T1000 (cell line): ENCODE data around the gene TAS1R2.
A peak's percentile ranks its signal among the peaks of the same experiment; 100 is the strongest.
"Not testable (repeated sequence)": the region's sequence is repeated elsewhere in the genome, so short reads cannot be mapped to it uniquely, and the experiment has no call there.

ENCODE experiments used
- DNase-seq: peaks from one replicate; lab custom pipeline; 2025; ENCODE audit warnings: mixed read lengths; lab: John Stamatoyannopoulos, UW

TAS1R2 gene

DNA sequence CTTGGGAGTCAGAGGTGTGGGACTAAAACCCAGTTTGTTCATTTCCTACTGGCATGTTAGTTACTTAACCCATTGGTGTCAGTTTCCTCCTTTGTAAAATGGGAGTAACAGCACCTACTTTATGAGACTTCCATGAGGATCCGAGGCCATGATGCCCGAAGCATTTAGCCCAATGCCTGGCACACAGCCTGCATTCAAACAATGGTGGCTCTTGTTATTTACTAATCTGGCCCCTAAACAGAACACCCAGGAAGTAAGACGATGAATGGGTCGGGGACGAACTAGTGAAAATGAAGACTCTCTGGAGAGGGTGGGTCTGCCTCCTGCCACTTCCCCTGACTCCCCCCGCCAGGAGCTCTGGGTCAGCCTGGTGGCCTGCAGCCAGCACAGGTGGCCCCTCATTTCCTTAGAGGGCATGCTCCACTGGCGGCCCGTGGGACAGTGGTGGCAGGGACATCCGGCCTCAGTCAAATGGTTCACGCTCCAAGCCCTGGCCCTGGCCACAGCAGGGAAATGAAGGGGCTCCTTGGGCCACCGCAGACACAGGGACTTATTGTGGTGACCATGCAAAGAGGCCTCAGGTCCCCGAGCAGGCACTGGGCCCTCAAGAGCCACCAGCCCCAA is 9.5 kb upstream of the TAS1R2 start:
- no peak for DNase-seq

DNA sequence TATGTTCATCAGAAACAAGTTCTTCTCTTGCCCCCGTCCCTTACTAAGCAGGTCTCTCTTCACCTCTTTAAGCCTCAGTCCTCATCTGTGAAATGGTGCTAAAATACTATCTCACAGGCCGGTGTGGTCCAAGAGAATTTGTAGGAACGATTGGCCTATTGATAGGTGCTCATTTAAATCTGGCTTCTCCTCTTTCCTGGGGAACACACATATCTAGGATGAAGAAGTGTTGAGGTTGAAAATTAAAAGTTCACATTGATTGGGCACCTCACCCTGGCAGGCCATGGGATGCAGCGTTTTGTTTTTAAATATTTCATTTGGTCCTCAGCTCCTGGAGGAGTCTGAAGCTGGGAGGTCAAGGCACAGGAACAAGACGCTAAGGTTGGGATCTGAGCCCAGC is 8.9 kb upstream of the TAS1R2 start:
- no peak for DNase-seq

DNA sequence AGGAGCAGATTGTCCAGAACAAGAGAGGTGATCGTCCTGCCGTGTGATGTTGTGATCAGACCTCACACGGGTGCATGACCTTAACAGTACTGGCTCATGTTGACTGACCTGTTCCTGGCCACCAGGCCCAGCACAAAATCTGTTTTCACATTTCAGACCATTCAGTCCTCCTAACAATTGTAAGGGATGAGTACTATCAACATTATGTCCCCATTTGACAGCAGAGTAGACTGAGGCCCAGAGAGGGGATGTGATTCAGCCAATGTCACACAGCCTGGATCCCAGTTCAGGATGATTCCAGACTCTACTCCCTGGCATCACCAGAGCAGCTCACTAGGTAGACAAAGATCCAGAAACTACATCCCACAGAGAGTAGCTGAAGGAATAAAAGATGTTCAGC is 7.4 kb upstream of the TAS1R2 start:
- no peak for DNase-seq

- no peak for DNase-seq
These were observed 6.9 kb upstream of the TAS1R2 start for GRCh38 chr1:18866314-18866713.

DNA sequence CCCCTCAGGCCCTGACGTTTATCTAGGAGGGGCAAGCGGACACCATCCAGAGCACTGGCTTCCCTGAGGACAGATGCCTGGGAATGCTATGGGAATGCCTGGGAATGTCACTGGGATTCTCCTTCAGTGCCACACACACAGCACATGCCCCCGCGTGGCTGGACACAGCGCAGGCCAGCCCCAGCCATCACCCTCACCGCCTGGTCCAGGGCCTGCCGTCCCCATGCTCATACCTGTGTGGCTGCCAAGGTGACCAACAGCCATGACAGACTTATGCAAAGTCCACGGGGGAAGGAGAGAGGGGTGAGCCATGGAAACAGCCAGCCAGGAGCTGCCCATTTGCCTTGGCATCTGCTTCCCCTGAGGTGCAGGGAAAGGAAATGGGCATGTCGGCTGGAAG is 5.7 kb upstream of the TAS1R2 start:
- no peak for DNase-seq

GRCh38 chr1:18861590-18861989 is 2.1 kb upstream of the TAS1R2 start:
- DNase-seq: no peak

DNA sequence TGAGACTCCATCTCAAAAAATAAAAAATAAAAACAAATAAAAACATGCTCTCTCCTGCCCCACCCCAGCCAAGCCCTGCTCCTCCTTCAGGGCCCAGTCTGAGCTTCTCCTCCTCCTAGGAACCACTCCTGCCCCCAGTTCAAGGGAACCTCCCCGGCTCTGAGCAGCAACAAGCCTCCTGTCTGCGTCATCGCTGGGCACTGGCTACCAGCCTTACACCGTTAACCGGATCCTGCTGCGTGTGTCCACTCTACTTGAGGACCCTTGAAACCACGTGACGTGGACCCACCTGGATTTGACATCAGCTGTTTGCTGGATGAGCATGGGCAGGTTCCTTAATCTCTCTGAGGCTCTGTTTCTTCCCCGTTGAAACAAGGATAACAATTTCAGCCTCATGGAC is 1.6 kb upstream of the TAS1R2 start:
- DNase-seq: no peak

DNA sequence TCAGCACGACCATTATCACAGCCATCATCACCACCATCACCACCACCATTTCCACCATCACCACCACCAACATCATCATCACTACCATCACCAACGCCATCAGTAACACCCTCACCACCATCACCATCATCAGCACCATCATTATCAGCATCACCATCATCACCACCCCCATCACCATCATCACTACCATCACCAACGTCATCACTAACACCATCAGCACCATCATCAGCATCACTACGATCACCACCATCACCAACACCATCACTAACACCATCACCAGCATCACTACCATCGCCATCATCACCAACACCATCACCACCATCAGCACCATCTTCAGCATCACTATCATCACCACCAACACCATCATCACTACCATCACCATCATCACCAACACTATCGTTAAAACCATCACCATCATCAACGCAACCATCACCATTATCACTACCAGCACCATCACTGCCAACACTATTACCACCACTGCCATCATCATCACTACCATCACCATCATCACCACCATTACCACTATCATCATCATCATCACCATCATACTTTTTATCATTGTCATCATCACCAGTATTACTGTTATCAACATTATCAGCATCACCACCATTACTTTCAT is 1.3 kb downstream of the TAS1R2 start:
- no peak for DNase-seq

DNA sequence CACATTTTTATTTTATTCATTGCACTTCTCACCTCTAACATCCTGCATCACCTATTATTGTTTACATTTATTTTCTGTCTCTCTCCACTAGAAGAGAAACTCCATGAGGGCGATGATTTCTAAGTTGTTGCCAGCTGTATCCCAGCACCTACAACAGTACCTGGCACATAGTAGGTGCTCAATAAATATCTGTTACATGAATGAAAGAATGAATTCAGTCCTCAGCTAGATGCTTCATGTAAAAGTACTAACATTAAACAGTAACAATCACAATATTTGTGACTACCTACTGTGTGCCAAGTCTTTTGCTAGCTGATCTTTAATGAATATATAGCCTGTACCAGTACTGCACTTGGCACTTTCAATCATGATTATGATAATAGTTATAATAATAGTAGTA is 3.0 kb downstream of the TAS1R2 start:
- no peak for DNase-seq

DNA sequence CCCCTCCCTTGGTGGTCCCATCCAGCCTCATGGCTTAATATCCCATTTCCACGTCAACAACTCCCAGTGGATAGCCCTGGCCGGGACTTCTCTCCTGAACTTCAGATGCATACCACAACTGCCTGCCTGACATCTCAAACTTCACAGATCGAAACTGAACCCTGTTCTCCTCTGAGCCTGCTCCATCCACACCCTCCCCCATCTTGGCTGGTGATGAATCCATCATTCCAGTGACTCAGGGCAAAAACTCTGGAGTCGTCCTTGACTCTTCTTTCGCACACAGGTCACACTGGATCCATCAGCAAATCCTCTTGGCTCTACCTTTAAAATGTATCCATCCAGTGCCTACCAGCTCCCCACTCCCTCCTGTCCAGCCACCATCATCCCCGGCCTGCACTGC is 3.9 kb downstream of the TAS1R2 start:
- DNase-seq: no peak

- no peak for DNase-seq
These were observed 5.0 kb downstream of the TAS1R2 start for GRCh38 chr1:18854331-18855025.

DNA sequence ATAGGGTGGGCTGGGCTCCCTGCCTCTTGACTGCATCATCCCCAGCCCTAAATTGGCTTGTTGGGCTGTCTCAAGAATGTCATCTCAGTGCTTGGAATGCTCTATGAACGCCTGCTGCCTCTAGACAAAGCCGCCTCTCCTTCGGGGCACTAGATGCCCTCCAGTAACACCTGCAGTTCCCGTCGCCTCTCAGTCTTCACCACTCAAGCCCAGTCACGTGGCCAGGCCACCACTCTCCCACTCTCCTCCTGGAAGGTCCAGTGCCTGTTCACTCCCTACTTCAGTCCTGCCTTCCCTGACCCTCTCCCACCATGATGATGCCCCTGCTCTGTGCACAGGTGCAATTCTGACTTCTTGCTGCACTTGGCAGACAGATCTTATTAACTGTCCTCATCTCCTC is 7.0 kb downstream of the TAS1R2 start:
- DNase-seq: no peak

GRCh38 chr1:18849261-18849711 is 10.2 kb downstream of the TAS1R2 start:
- DNase-seq: no peak

GRCh38 chr1:18847723-18848122 is 11.7 kb downstream of the TAS1R2 start:
- not testable (repeated sequence) for DNase-seq

- DNase-seq: no peak
These were observed 19.3 kb downstream of the TAS1R2 start for GRCh38 chr1:18840145-18840544.

GRCh38 chr1:18836654-18837053 is 22.8 kb downstream of the TAS1R2 start:
- DNase-seq: no peak

DNA sequence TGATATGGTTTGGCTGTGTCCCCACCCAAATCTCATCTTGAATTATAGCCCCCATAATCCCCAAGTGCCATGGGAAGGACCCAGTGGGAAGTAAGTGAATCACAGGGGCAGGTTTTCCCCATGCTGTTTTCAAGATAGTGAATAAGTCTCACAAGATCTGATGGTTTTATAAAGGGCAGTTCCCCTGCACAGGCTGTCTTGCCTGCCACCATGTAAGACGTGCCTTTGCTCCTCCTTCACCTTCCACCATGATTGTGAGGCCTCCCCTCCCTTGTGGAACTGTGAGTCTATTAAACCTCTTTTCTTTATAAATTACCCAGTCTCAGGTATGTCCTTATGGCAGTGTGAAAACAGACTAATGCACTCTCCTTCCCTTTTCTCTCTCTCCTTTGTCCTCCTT is 27.1 kb downstream of the TAS1R2 start:
- DNase-seq: not testable (repeated sequence)

DNA sequence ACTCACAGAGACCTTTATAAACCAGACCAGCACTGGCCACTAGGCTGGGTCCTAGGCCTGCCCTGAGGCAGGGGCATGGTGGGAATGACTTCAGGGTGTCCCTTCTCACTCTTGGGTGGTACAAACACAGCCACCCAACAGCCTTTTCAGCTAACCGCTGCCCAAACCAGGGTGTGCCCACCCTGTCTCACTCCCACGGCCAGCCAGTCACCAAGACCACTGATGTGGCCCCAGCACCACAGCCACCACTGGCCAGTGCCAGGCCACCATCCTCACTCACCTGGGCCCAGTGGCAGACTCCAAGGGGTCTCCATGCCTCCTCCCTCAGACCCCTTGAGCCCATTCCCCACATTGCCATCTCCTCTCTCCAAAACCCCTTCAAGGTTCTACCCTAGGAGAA is 27.8 kb downstream of the TAS1R2 start:
- no peak for DNase-seq

DNA sequence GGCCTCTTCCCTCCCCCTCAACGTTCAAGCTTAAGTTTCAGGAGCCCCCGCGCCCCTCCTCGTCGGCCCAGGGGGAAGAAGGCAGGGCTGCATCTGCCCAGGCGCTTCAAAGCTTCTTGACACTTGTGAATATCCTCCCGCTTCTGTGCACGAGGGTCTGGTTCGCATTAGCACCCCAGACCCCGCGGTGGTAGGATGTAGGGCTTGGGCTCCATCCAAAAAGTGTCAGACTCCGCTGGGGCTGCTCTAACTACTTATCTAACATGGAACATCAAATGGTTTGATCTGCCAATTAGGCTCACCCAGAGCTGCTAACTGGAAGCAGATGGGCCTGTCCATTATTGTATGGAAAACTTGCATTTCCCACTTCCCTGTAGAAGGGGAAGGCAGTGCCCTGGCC is 28.9 kb downstream of the TAS1R2 start:
- no peak for DNase-seq

DNA sequence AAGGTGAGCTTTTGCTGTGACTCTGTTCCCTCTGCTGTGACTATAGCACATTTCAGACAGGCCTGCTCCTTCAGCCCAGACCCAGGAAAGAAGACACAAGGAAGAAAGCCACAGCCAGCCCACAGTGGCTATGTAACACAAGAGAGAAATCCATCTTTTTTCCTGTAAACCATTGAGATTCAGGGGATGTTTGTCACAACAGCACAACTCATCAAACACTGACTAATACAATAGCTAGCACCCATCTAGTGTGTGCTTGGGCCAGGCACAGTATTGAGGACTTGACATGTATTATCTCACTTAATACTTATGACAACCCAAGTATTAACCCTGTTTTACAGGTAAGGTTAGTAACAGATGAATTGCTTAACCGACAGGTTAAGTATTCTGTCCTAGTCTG is 29.8 kb downstream of the TAS1R2 start:
- DNase-seq: no peak

DNA sequence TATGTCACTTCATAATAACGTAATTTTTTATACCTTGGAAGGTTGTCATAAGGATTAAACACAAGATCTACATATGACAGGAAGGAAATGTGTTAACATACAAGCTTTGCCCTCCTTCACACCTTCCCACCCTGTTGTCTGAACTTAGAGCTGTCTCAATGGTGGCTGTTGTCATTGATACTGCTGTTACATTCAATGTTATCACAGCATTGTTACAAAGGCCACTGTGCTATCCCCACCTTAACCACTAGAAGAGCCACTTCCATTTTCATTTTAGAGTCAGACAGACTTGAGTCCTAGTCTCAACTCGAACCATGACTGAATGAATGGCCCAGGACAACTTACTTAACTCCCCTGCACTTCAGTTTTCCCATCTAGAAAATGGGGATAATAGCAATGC is 31.2 kb downstream of the TAS1R2 start:
- DNase-seq: no peak

- DNase-seq: no peak
These were observed 36.0 kb downstream of the TAS1R2 start for GRCh38 chr1:18823438-18823837.

- DNase-seq: peak; percentile 18
These were observed 38.4 kb downstream of the TAS1R2 start for GRCh38 chr1:18820791-18821641.
